GM23248 (cell line): Measurements from ENCODE around the gene FCRLB. TPM values are rescaled to one million over a fixed set of nuclear protein-coding genes. Genes with fewer than 3 reads are reported as not detected.

Source experiments
- DNase-seq: peaks from one replicate; pipeline ENCODE4 v3.0.0-alpha.2; 2015
- H2AFZ ChIP-seq: fragments of 200-600 bp; sonication (generic); 2 replicates; pipeline ENCODE4 v1.6.1; 2016; ENCODE audit warnings: antibody characterized with exemption
- H3F3A ChIP-seq: fragments of 200-600 bp; sonication (generic); 2 replicates; pipeline ENCODE4 v1.6.1; 2016; ENCODE audit warnings: mild to moderate bottlenecking, antibody characterized with exemption, mixed run types; ENCODE audit not compliant: insufficient read depth
- H3K27ac ChIP-seq: fragments of 200-600 bp; sonication (generic); 2 replicates; pipeline ENCODE4 v1.5.1; 2016; ENCODE audit warnings: mild to moderate bottlenecking
- H3K27me3 ChIP-seq: fragments of 200-600 bp; sonication (generic); replicated peaks from 2 replicates; pipeline ENCODE4 v1.6.1; 2016; ENCODE audit warnings: mild to moderate bottlenecking; ENCODE audit not compliant: insufficient read depth
- H3K36me3 ChIP-seq: fragments of 200-600 bp; sonication (generic); 2 replicates; pipeline ENCODE4 v1.6.1; 2016; ENCODE audit warnings: low read depth, mild to moderate bottlenecking
- H3K4me1 ChIP-seq: fragments of 200-600 bp; sonication (generic); 2 replicates; pipeline ENCODE4 v1.6.1; 2016; ENCODE audit warnings: mild to moderate bottlenecking; ENCODE audit not compliant: insufficient read depth
- H3K4me2 ChIP-seq: fragments of 200-600 bp; sonication (generic); one replicate; pipeline ENCODE4 v1.6.1; 2016; ENCODE audit warnings: mild to moderate bottlenecking; ENCODE audit not compliant: unreplicated experiment
- H3K4me3 ChIP-seq: fragments of 200-600 bp; sonication (generic); 2 replicates; pipeline ENCODE4 v1.5.1; 2016; ENCODE audit warnings: mild to moderate bottlenecking
- H3K79me2 ChIP-seq: fragments of 200-600 bp; sonication (generic); 2 replicates; pipeline ENCODE4 v1.6.1; 2016; ENCODE audit warnings: mild to moderate bottlenecking; ENCODE audit not compliant: insufficient read depth
- H3K9ac ChIP-seq: fragments of 200-600 bp; sonication (generic); 2 replicates; pipeline ENCODE4 v1.6.1; 2016; ENCODE audit warnings: mild to moderate bottlenecking
- H3K9me2 ChIP-seq: fragments of 200-600 bp; sonication (generic); 2 replicates; pipeline ENCODE4 v1.6.1; 2016; ENCODE audit warnings: mixed run types, mild to moderate bottlenecking, moderate library complexity; ENCODE audit not compliant: insufficient read depth
- H3K9me3 ChIP-seq: fragments of 200-600 bp; sonication (generic); one replicate; pipeline ENCODE4 v1.6.1; 2017; ENCODE audit warnings: low read depth
- H4K20me1 ChIP-seq: fragments of 200-600 bp; sonication (generic); 2 replicates; pipeline ENCODE4 v1.6.0; 2016; ENCODE audit not compliant: insufficient read depth
- EZH2 ChIP-seq: fragments of 200-600 bp; sonication (generic); IDR thresholded peaks from 2 replicates; pipeline ENCODE4 v1.6.1; 2018; ENCODE audit warnings: antibody characterized with exemption, mild to moderate bottlenecking; ENCODE audit not compliant: insufficient read depth, poor library complexity, severe bottlenecking
- EZH2phosphoT487 ChIP-seq: fragments of 200-600 bp; sonication (generic); IDR thresholded peaks from 2 replicates; pipeline ENCODE4 v1.6.1; 2018; ENCODE audit warnings: antibody characterized with exemption, moderate library complexity, mild to moderate bottlenecking, low read depth; ENCODE audit not compliant: insufficient read depth
- WGBS, 2 experiments: methylation state at CpG; one replicate each; pipeline ENCODE4 v1.1.6; 2015 to 2017; ENCODE audit warnings: low lambda C conversion rate in 2 of 2, low coverage in 1 of 2; ENCODE audit errors: missing lambda C conversion rate in 2 of 2; 5-methylcytosine and 5-hydroxymethylcytosine counted together
- in situ Hi-C: fragments of 300-500 bp; cut with MboI; formaldehyde crosslinking; loops from 2 replicates; pipeline ENCODE4 v1.15.0; 2020
- polyA plus RNA-seq: library from polyadenylated mRNA; unstranded; fragments of >200 nt; fragmentation: Nextera tagmentation; extraction: Ambion mirVana; gene quantifications from 2 replicates; pipeline ENCODE4 v1.2.1, GENCODE V29; 2016
- total RNA-seq: library from RNA; depleted of rRNA; stranded (reverse); fragments of >200 nt; shearing (Covaris generic); gene quantifications from 2 replicates; pipeline ENCODE4 v1.2.3, GENCODE V29; 2014

The FCRLB gene
- total and polyA plus RNA-seq, 2 experiments from 2014 or later, result 9.4 to 14.5 TPM

DNA sequence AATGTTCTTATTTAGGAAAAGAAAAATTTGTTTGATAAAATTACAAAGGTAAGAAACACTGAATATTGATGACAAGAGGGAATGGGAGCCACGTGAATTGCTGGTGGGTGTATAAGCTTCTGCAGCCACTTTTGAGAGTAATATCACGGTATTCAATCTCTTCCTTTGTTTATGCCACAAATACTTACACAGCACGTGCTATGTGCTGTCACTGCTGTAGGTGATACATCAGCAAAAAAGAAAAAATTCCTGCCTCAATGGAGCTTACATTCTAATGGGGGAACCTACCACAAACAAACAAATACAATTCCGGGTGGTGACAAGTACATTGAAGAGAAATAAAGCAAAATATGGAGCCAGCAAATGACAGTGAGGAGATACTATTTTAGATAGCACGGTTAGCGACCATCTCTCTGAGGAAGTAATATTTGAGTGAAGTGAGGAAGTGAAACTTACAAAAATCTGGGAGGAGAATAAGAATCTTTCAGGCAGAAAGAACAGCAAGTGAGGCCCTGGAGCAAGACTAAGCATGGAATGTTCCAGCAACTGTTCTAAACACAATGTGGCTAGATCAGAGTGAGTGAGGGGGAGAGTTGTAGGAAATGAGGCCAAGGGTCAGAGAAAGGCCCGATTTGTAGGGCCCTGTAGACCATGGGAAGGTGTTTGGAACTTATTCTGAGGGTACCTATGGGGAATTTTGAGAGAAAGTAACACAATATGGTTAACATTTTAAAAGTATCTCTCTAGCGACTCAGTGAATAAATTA is 2.6 kb upstream of the FCRLB start:
- Histone ChIP-seq H3K36me3 (no peaks in the 10 kb centered on the region), H3K79me2 (no peaks in the 10 kb centered on the region), H3F3A (peaks cover 29% of the 10 kb centered on the region), H3K4me2 (no peak overlapping the region), H3K27me3 (no peaks in the 10 kb centered on the region), H3K4me3 (no peak overlapping the region), H2AFZ (no peak overlapping the region), H3K4me1 (peaks cover 25% of the 10 kb centered on the region), H3K27ac (no peak overlapping the region), H3K9me2 (no peaks in the 10 kb centered on the region), H3K9me3 (no peaks in the 10 kb centered on the region), H3K9ac (no peak overlapping the region), H4K20me1 (no peaks in the 10 kb centered on the region)
- in situ Hi-C loops, result no loop called here
- TF ChIP-seq EZH2, result no peak
- TF ChIP-seq EZH2phosphoT487, result no peak
- 81 to 83% methylated on average over 8 of the region's 8 CpGs for WGBS, 2 experiments
- DNase-seq, result no peak

DNA sequence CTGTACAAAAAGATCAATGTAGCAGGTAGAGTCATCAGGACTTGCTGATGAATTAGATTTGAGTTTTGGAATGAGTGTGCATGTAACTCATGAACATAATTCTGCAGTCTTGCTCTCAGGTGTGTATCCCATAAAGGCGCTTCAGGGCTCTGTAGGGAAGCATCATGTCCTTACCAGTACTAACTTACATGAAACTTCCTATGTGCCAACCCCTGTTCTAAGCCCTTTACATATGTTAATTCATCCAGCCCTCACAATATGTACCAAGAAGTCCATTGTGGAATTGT is 2.1 kb upstream of the FCRLB start:
- TF ChIP-seq EZH2 (no peak), EZH2phosphoT487 (no peak)
- Histone ChIP-seq H3K4me3 (no peak overlapping the region), H2AFZ (no peak overlapping the region), H3K27ac (no peak overlapping the region), H3F3A (peaks cover 29% of the 10 kb centered on the region), H4K20me1 (no peaks in the 10 kb centered on the region), H3K36me3 (no peaks in the 10 kb centered on the region), H3K9me3 (no peaks in the 10 kb centered on the region), H3K4me2 (no peak overlapping the region), H3K9me2 (no peaks in the 10 kb centered on the region), H3K27me3 (no peaks in the 10 kb centered on the region), H3K79me2 (no peaks in the 10 kb centered on the region), H3K4me1 (peaks cover 25% of the 10 kb centered on the region), H3K9ac (no peak overlapping the region)
- in situ Hi-C loops, result no loop called here
- WGBS, 2 experiments, result 95 to 100% methylated on average over 1 of the region's 1 CpG
- DNase-seq, result no peak

DNA sequence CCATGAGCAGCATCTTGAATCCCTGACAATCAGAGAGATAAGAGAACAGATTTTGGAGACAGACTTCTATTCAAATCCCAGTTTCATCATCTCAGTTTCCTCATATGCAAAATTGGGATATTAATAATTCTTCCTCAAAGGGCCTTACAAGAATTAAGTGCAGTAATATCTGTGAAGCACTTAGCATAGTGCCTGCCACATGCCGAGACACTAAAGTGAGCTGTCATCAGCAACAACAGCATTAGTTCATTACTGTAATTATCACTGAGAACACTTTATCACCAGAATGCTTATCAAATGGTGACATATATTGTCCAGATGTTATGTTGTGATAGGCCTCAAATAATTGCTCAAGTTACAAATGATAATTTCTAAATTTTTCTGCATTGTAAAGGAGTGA is 922 bp upstream of the FCRLB start:
- in situ Hi-C loops, result no loop called here
- WGBS, 2 experiments, result 97 to 100% methylated on average over 1 of the region's 1 CpG

DNA sequence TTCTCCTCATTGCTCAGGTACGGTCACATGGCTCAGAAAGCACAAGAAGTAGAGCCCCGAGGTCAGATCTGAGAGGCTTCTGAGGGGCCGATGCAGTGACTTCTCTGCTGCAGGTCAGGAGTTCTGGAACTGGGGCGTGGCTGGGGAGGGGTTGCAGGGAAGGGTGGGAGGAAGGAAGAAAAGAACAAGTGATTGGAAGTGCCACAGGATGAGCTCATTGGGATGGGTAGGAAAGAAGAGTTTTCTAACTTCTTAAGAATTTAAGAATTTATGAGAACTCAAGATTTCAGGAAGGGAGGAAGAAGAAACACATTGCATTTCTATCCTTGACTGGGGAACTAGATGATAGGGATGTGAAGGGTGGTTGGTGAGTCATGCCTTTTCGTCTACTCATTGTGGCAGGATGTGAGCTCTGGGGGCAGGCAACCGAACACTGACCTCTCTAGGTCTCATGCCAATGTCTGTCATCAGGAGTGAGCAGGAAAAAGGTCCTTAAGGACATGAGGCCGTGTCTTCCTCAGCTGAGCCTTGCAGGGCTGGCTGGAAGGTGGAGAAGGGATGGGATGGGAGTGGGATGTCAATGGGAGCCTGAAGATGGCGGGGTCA is 497 bp downstream of the FCRLB start:
- DNase-seq, result peak; percentile 97
- Histone ChIP-seq H2AFZ (no peak overlapping the region), H3K9ac (peak overlapping the region; percentile 54)

More for the DNA sequence above, 922 bp upstream of the FCRLB start:
- Histone ChIP-seq H3K27me3 (no peaks in the 10 kb centered on the region), H3F3A (peaks cover 36% of the 10 kb centered on the region), H3K9ac (no peak overlapping the region), H3K79me2 (no peaks in the 10 kb centered on the region), H3K4me3 (no peak overlapping the region), H3K4me2 (no peak overlapping the region), H3K9me2 (no peaks in the 10 kb centered on the region), H3K4me1 (peaks cover 26% of the 10 kb centered on the region), H3K9me3 (no peaks in the 10 kb centered on the region), H2AFZ (no peak overlapping the region), H4K20me1 (no peaks in the 10 kb centered on the region), H3K36me3 (no peaks in the 10 kb centered on the region), H3K27ac (peak overlapping the region; percentile 90)
- no peak for DNase-seq
- TF ChIP-seq EZH2phosphoT487 (no peak), EZH2 (no peak)

More for the DNA sequence above, 497 bp downstream of the FCRLB start:
- Histone ChIP-seq H3K36me3 (no peaks in the 10 kb centered on the region), H3K79me2 (no peaks in the 10 kb centered on the region), H3K27me3 (no peaks in the 10 kb centered on the region), H3K4me3 (0 out of 2 replicates have a peak overlapping the region, but pooled peaks have one; percentile 10), H3K9me2 (no peaks in the 10 kb centered on the region), H3K9me3 (no peaks in the 10 kb centered on the region), H4K20me1 (no peaks in the 10 kb centered on the region), H3K4me1 (peaks cover 31% of the 10 kb centered on the region), H3F3A (peaks cover 36% of the 10 kb centered on the region), H3K27ac (peak overlapping the region; percentile 90), H3K4me2 (peak overlapping the region; percentile 78)
- in situ Hi-C loops, result no loop called here
- WGBS, 2 experiments, result 25 to 26% methylated on average over 8 of the region's 8 CpGs
- TF ChIP-seq EZH2phosphoT487 (no peak), EZH2 (no peak)
